IMR-90 (cell line): ENCODE results near the gene IGSF9B. TPM values are rescaled to one million over a fixed set of nuclear protein-coding genes. Genes with fewer than 3 reads are reported as not detected.

Experiments used
- ATAC-seq: fragments of 200-7000 bp; cut with Tn5 transposase; 2 replicates; pipeline ENCODE4 v1.9.1; 2020; ENCODE audit warnings: low read depth, mild to moderate bottlenecking, moderate library complexity
- BruUV-seq: library from RNA; stranded (reverse); fragments of 400-500 nt; replicated peaks from 2 replicates; lab custom pipeline; 2021; lab: Mats Ljungman, UMichigan
- CTCF ChIA-PET: fragments of 300-600 bp; formaldehyde crosslinking; extraction: SDS; loops from one replicate; lab custom pipeline; 2021; ENCODE audit warnings: antibody characterized with exemption; lab: Yijun Ruan, JAX
- POLR2A ChIA-PET: fragments of 300-600 bp; sonication (Branson Sonifier 250); formaldehyde crosslinking; loops from one replicate; lab custom pipeline; 2022; ENCODE audit warnings: antibody characterized with exemption; ENCODE audit not compliant: unreplicated experiment; lab: Charles Lee
- DNase-seq: peaks from one replicate; pipeline ENCODE4 v3.0.0; 2013
- H2AFZ ChIP-seq: replicated peaks from 2 replicates; pipeline ENCODE3; 2013; ENCODE audit warnings: low read length, mild to moderate bottlenecking; ENCODE audit not compliant: poor library complexity
- H2AK5ac ChIP-seq: 2 replicates; pipeline ENCODE4 v1.6.1; 2013; ENCODE audit warnings: low read depth, low read length, inconsistent platforms
- H2AK9ac ChIP-seq: replicated peaks from 2 replicates; pipeline ENCODE3; 2013; ENCODE audit warnings: mild to moderate bottlenecking, low read depth, low read length, moderate library complexity; ENCODE audit not compliant: poor library complexity
- H2BK120ac ChIP-seq: 2 replicates; pipeline ENCODE4 v1.6.1; 2013; ENCODE audit warnings: low read depth, low read length, inconsistent platforms
- H2BK15ac ChIP-seq: 3 replicates; pipeline ENCODE4 v1.6.1; 2013; ENCODE audit warnings: low read depth, low read length, inconsistent platforms
- H2BK20ac ChIP-seq: 2 replicates; pipeline ENCODE4 v1.6.1; 2013; ENCODE audit warnings: low read depth, mild to moderate bottlenecking, inconsistent platforms, low read length, moderate library complexity
- H2BK5ac ChIP-seq: 2 replicates; pipeline ENCODE4 v1.6.1; 2013; ENCODE audit warnings: mild to moderate bottlenecking, low read depth, low read length, inconsistent platforms; ENCODE audit not compliant: poor library complexity, severe bottlenecking
- H3K14ac ChIP-seq: replicated peaks from 2 replicates; pipeline ENCODE4 v1.6.1; 2013; ENCODE audit warnings: low read depth, low read length, inconsistent platforms
- H3K18ac ChIP-seq: 2 replicates; pipeline ENCODE4 v1.6.1; 2013; ENCODE audit warnings: low read depth, low read length, control low read depth
- H3K23ac ChIP-seq: 2 replicates; pipeline ENCODE4 v1.6.1; 2013; ENCODE audit warnings: low read depth, low read length, inconsistent platforms
- H3K27ac ChIP-seq: 2 replicates; pipeline ENCODE4 v1.5.1; 2013; ENCODE audit warnings: mild to moderate bottlenecking, control low read depth, low read length; ENCODE audit not compliant: insufficient read depth
- H3K27me3 ChIP-seq: 2 replicates; pipeline ENCODE4 v1.6.1; 2013; ENCODE audit warnings: low read length; ENCODE audit not compliant: control insufficient read depth, insufficient read depth
- H3K36me3 ChIP-seq: 2 replicates; pipeline ENCODE4 v1.6.1; 2013; ENCODE audit warnings: low read length, mixed read lengths; ENCODE audit not compliant: control insufficient read depth, insufficient read depth
- H3K4ac ChIP-seq: 2 replicates; pipeline ENCODE4 v1.6.1; 2013; ENCODE audit warnings: low read depth, low read length, inconsistent platforms
- H3K4me1 ChIP-seq: 2 replicates; pipeline ENCODE4 v1.6.1; 2013; ENCODE audit warnings: low read length, mixed read lengths; ENCODE audit not compliant: control insufficient read depth, insufficient read depth
- H3K4me2 ChIP-seq: 2 replicates; pipeline ENCODE4 v1.6.1; 2013; ENCODE audit warnings: low read depth, mild to moderate bottlenecking, control low read depth, low read length, moderate library complexity
- H3K4me3 ChIP-seq: 2 replicates; pipeline ENCODE4 v1.5.1; 2013; ENCODE audit warnings: low read depth, mild to moderate bottlenecking, control low read depth, low read length, moderate library complexity; ENCODE audit not compliant: insufficient read depth
- H3K56ac ChIP-seq: 2 replicates; pipeline ENCODE4 v1.6.1; 2013; ENCODE audit warnings: low read length, inconsistent platforms; ENCODE audit not compliant: insufficient read depth; ENCODE audit errors: extremely low read depth
- H3K79me1 ChIP-seq, 2 experiments: 2 replicates each; pipeline ENCODE4 v1.6.1; 2013; ENCODE audit warnings: low read length in 2 of 2, inconsistent platforms in 1 of 2, low read depth in 1 of 2
- H3K9ac ChIP-seq: 2 replicates; pipeline ENCODE4 v1.6.1; 2013; ENCODE audit warnings: low read depth, low read length, control low read depth
- H3K9me1 ChIP-seq: 2 replicates; pipeline ENCODE4 v1.6.1; 2013; ENCODE audit warnings: low read length, inconsistent platforms; ENCODE audit not compliant: insufficient read depth
- H3K9me3 ChIP-seq: 2 replicates; pipeline ENCODE4 v1.6.1; 2013; ENCODE audit warnings: low read length; ENCODE audit not compliant: control insufficient read depth, insufficient read depth
- H4K20me1 ChIP-seq: 2 replicates; pipeline ENCODE4 v1.6.1; 2013; ENCODE audit warnings: low read length, inconsistent platforms; ENCODE audit not compliant: insufficient read depth
- H4K5ac ChIP-seq: 2 replicates; pipeline ENCODE4 v1.6.1; 2013; ENCODE audit warnings: mild to moderate bottlenecking, low read depth, low read length, control low read depth
- H4K8ac ChIP-seq, 2 experiments: 2 replicates each; pipeline ENCODE4 v1.6.1; 2013; ENCODE audit warnings: low read depth in 2 of 2, low read length in 2 of 2, control low read depth in 1 of 2, inconsistent platforms in 1 of 2
- H4K91ac ChIP-seq: 2 replicates; pipeline ENCODE4 v1.6.1; 2013; ENCODE audit warnings: low read depth, low read length, inconsistent platforms; ENCODE audit not compliant: insufficient read depth
- BHLHE40 ChIP-seq: fragments of 150-350 bp; IDR thresholded peaks from 2 replicates; pipeline ENCODE4 v1.6.1; 2016; ENCODE audit warnings: mild to moderate bottlenecking, low read depth, low read length
- CEBPB ChIP-seq: IDR thresholded peaks from 2 replicates; pipeline ENCODE4 v1.6.1; 2012; ENCODE audit warnings: low read depth, low read length, improper control_type of control experiment
- CHD1 ChIP-seq: IDR thresholded peaks from 2 replicates; pipeline ENCODE4 v1.6.1; 2012; ENCODE audit warnings: low read depth, low read length, improper control_type of control experiment
- FOS ChIP-seq: fragments of 150-350 bp; IDR thresholded peaks from 2 replicates; pipeline ENCODE4 v1.6.1; 2016; ENCODE audit warnings: low read depth, low read length
- MAFK ChIP-seq: IDR thresholded peaks from 2 replicates; pipeline ENCODE4 v1.6.1; 2012; ENCODE audit warnings: low read depth, low read length, improper control_type of control experiment
- MAZ ChIP-seq: IDR thresholded peaks from 2 replicates; pipeline ENCODE4 v1.6.1; 2012; ENCODE audit warnings: low read depth, mild to moderate bottlenecking, low read length, improper control_type of control experiment, moderate library complexity, borderline replicate concordance
- MXI1 ChIP-seq: IDR thresholded peaks from 2 replicates; pipeline ENCODE4 v1.6.1; 2012; ENCODE audit warnings: low read depth, mild to moderate bottlenecking, low read length, moderate library complexity, borderline replicate concordance
- NFE2L2 ChIP-seq: fragments of 150-350 bp; IDR thresholded peaks from 2 replicates; pipeline ENCODE4 v1.6.1; 2016; ENCODE audit warnings: low read depth, mild to moderate bottlenecking, low read length
- POLR2A ChIP-seq: IDR thresholded peaks from 2 replicates; pipeline ENCODE4 v1.6.1; 2012; ENCODE audit warnings: mild to moderate bottlenecking, low read depth, low read length
- RAD21 ChIP-seq: IDR thresholded peaks from 2 replicates; pipeline ENCODE4 v1.6.1; 2012; ENCODE audit warnings: low read length, improper control_type of control experiment
- RCOR1 ChIP-seq: IDR thresholded peaks from 2 replicates; pipeline ENCODE4 v1.6.1; 2012; ENCODE audit warnings: mild to moderate bottlenecking, low read length, improper control_type of control experiment; ENCODE audit not compliant: insufficient replicate concordance
- RFX5 ChIP-seq: IDR thresholded peaks from 2 replicates; pipeline ENCODE4 v1.8.0; 2012; ENCODE audit warnings: low read depth, mild to moderate bottlenecking, low read length, moderate library complexity
- SMC3 ChIP-seq: fragments of 150-350 bp; IDR thresholded peaks from 2 replicates; pipeline ENCODE4 v1.6.1; 2016; ENCODE audit warnings: low read depth, mild to moderate bottlenecking, antibody characterized with exemption, low read length, moderate library complexity
- whole genome bisulfite sequencing, 2 experiments: methylation state at CpG; one replicate each; pipeline versions ENCODE4 v1.1.5 to v1.1.7; 2013; ENCODE audit warnings: missing lambda C conversion rate in 2 of 2; ENCODE audit not compliant: insufficient read length in 1 of 2; ENCODE audit errors: extremely low coverage in 2 of 2; 5-methylcytosine and 5-hydroxymethylcytosine counted together
- dilution Hi-C: fragments of 300-500 bp; cut with HindIII; formaldehyde crosslinking; loops from one replicate; pipeline ENCODE4 v1.14.3; 2018; ENCODE audit warnings: low sequenced_read_pairs; ENCODE audit not compliant: unreplicated experiment
- in situ Hi-C: fragments of 300-500 bp; cut with MboI; formaldehyde crosslinking; loops from 3 replicates; pipeline ENCODE4 v1.14.3; 2019; ENCODE audit warnings: low sequenced_read_pairs, inconsistent platforms, mixed read lengths
- intact Hi-C: fragments of 100-400 bp; cut with micrococcal nuclease; formaldehyde crosslinking; loops from 2 replicates; pipeline ENCODE4 v1.10.0; 2022
- polyA plus RNA-seq, 3 experiments: library from polyadenylated mRNA; depleted of rRNA; stranded (reverse); fragments of >200 nt; gene quantifications; 2 replicates each; pipeline ENCODE4 v1.2.3, GENCODE V29; 2012; ENCODE audit warnings: low replicate concordance in 1 of 3
- total RNA-seq: library from RNA; depleted of rRNA; stranded (reverse); fragments of >200 nt; gene quantifications from 2 replicates; pipeline ENCODE4 v1.2.3, GENCODE V29; 2012
- TF ChIP-seq, protein P1 (sequence below): fragments of 150-350 bp; IDR thresholded peaks from 2 replicates; pipeline ENCODE4 v1.6.1; 2017; ENCODE audit warnings: mild to moderate bottlenecking, antibody characterized with exemption, low read length, low read depth
- TF ChIP-seq, protein P2 (sequence below): fragments of 150-350 bp; IDR thresholded peaks from 2 replicates; pipeline ENCODE4 v1.6.1; 2016; ENCODE audit warnings: low read depth, mild to moderate bottlenecking, low read length, moderate library complexity, borderline replicate concordance
- TF ChIP-seq, protein P3 (sequence below): conservative IDR thresholded peaks from 2 replicates; pipeline ENCODE4 v1.5.1; 2012; ENCODE audit warnings: mild to moderate bottlenecking, low read depth, low read length, improper control_type of control experiment

Gene IGSF9B
- total and polyA plus RNA-seq, 2 of the 4 experiments (the other 2 are of a cell fraction): under 0.01 to 0.10 TPM

DNA sequence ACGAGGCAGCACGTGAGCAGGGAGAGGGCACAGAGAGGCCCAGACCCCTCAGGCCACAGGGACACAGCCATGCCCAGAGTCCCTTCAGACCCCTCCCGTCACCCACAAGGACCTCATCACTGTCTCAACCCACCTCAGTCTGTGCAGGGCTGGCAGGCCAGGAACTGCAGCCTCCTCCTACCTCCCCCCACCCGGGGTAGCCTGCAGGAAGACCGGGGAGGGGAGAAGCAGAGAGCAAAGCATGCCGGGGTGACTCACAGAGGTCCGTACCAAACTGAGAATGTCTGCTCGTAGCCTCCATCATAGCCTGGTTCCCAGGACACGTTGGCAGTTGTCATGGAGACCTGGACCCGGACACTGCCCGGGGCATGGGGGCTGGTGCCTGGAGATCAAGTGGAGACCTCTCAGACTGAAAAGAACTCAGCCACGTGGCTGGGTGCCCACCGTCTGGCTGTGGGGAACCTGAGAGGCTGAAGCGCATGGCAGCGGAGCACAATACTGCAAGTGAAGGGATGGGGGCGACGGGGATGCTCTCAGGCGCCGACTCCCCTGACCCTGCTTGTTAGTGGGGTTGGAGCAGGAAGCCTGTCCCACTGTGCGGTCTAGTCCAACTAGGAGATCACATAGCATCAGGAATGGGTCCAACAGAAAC is 27.2 kb downstream of the IGSF9B start:
- Histone ChIP-seq H3K9ac (no peak overlapping the region), H3K4me1 (no peaks in the 10 kb centered on the region), H3K9me1 (no peaks in the 10 kb centered on the region), H3K56ac (no peak overlapping the region), H2BK120ac (no peak overlapping the region), H3K79me1 (no peaks in the 10 kb centered on the region), H3K36me3 (no peaks in the 10 kb centered on the region), H3K14ac (no peak overlapping the region), H3K27me3 (no peaks in the 10 kb centered on the region), H2BK5ac (no peak overlapping the region), H3K18ac (no peak overlapping the region), H2AFZ (peak overlapping the region; percentile 1), H3K9me3 (no peaks in the 10 kb centered on the region), H4K91ac (no peak overlapping the region), H4K20me1 (no peaks in the 10 kb centered on the region), H3K4ac (no peak overlapping the region), H4K5ac (no peak overlapping the region), H2BK15ac (no peak overlapping the region), H3K4me3 (no peak overlapping the region), H2AK5ac (no peak overlapping the region), H3K27ac (no peak overlapping the region), H3K23ac (no peak overlapping the region), H4K8ac (no peak overlapping the region), H2AK9ac (no peak overlapping the region), H2BK20ac (no peak overlapping the region), H3K4me2 (no peak overlapping the region)
- ChIA-PET POLR2A (no interaction called here), CTCF (interaction anchor here (1.0 kb wide), 1 partner anchor 18 kb away, joined by 3 read pairs; no protein-coding TSS in a partner anchor)
- BruUV-seq: no TSS peak
- ATAC-seq (no peak), DNase-seq (no peak)
- WGBS, 2 experiments: 57% methylated on average over 4 of the region's 20 CpGs; no CpG with 5 or more reads in 1 of the 2 experiments
- TF ChIP-seq NFE2L2 (no peak), MAFK (no peak), RCOR1 (no peak), BHLHE40 (no peak), CHD1 (no peak), CEBPB (no peak), RFX5 (no peak), MAZ (no peak), MXI1 (no peak), FOS (no peak), RAD21 (no peak), POLR2A (no peak), SMC3 (no peak)
- TF ChIP-seq, protein P1, sequence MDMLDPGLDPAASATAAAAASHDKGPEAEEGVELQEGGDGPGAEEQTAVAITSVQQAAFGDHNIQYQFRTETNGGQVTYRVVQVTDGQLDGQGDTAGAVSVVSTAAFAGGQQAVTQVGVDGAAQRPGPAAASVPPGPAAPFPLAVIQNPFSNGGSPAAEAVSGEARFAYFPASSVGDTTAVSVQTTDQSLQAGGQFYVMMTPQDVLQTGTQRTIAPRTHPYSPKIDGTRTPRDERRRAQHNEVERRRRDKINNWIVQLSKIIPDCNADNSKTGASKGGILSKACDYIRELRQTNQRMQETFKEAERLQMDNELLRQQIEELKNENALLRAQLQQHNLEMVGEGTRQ: no peak
- TF ChIP-seq, protein P2, sequence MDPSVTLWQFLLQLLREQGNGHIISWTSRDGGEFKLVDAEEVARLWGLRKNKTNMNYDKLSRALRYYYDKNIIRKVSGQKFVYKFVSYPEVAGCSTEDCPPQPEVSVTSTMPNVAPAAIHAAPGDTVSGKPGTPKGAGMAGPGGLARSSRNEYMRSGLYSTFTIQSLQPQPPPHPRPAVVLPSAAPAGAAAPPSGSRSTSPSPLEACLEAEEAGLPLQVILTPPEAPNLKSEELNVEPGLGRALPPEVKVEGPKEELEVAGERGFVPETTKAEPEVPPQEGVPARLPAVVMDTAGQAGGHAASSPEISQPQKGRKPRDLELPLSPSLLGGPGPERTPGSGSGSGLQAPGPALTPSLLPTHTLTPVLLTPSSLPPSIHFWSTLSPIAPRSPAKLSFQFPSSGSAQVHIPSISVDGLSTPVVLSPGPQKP: no peak
- TF ChIP-seq, protein P3, sequence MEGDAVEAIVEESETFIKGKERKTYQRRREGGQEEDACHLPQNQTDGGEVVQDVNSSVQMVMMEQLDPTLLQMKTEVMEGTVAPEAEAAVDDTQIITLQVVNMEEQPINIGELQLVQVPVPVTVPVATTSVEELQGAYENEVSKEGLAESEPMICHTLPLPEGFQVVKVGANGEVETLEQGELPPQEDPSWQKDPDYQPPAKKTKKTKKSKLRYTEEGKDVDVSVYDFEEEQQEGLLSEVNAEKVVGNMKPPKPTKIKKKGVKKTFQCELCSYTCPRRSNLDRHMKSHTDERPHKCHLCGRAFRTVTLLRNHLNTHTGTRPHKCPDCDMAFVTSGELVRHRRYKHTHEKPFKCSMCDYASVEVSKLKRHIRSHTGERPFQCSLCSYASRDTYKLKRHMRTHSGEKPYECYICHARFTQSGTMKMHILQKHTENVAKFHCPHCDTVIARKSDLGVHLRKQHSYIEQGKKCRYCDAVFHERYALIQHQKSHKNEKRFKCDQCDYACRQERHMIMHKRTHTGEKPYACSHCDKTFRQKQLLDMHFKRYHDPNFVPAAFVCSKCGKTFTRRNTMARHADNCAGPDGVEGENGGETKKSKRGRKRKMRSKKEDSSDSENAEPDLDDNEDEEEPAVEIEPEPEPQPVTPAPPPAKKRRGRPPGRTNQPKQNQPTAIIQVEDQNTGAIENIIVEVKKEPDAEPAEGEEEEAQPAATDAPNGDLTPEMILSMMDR: no peak
- dilution Hi-C loops: no loop called here
- in situ Hi-C loops: loop anchor here (10.0 kb wide), 1 partner anchor 215 kb away; no protein-coding TSS in a partner anchor
- intact Hi-C loops: loop anchor here (10.0 kb wide), 1 partner anchor 295 kb away; the partner anchor contains the start of genes NCAPD3 and VPS26B
